Measurements from ENCODE around the gene FRMD4A. TPM values are rescaled to one million over a fixed set of nuclear protein-coding genes. Genes with fewer than 3 reads are reported as not detected.
"Not testable (repeated sequence)": the region's sequence is repeated elsewhere in the genome, so short reads cannot be mapped to it uniquely, and the experiment has no call there.

Gene FRMD4A
- total RNA-seq, 2 experiments from 2014 or later = 0.17 TPM; not detected in 1

DNA sequence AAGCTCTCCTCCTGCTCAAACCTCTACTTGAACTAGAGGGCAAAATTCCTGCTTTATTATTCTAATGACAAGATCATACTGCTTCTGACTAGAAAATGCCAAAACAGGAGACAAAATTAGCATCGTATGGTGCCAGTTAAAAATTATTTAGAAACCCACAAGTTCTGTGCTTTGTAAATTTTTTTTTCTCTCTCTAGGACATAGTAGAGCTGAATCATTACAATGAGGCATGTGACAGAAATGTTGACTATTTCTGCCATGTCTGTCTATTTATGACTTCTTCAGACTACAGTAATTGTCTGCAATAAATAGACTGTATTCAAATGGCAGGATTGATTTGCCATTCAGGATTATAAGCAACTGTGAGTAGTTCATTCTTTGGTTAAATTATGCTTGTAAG lies 408.1 kb downstream of the FRMD4A start:
- H3K27ac ChIP-seq (ENCODE audit: low read depth, low read length, poor library complexity, severe bottlenecking) = no peak overlapping the region
- H3K9me3 ChIP-seq (ENCODE audit: low read length) = no peaks in the 10 kb centered on the region
- BruUV-seq (replicated peaks) = no TSS peak
- no peaks in the 10 kb centered on the region for H4K20me1 ChIP-seq (ENCODE audit: insufficient read depth, low read length)
- H3K36me3 ChIP-seq (ENCODE audit: insufficient read depth, low read length) = no peaks in the 10 kb centered on the region
- ChIA-PET CTCF (ENCODE audit: unreplicated experiment) (no interaction called here), POLR2A (no interaction called here)
- peaks cover 5% of the 10 kb centered on the region for H3K4me1 ChIP-seq (ENCODE audit: insufficient read depth, low read length, poor library complexity, severe bottlenecking)
- intact Hi-C loops (cut with micrococcal nuclease; ENCODE audit: unreplicated experiment) = no loop called here
- TF ChIP-seq, protein P1, sequence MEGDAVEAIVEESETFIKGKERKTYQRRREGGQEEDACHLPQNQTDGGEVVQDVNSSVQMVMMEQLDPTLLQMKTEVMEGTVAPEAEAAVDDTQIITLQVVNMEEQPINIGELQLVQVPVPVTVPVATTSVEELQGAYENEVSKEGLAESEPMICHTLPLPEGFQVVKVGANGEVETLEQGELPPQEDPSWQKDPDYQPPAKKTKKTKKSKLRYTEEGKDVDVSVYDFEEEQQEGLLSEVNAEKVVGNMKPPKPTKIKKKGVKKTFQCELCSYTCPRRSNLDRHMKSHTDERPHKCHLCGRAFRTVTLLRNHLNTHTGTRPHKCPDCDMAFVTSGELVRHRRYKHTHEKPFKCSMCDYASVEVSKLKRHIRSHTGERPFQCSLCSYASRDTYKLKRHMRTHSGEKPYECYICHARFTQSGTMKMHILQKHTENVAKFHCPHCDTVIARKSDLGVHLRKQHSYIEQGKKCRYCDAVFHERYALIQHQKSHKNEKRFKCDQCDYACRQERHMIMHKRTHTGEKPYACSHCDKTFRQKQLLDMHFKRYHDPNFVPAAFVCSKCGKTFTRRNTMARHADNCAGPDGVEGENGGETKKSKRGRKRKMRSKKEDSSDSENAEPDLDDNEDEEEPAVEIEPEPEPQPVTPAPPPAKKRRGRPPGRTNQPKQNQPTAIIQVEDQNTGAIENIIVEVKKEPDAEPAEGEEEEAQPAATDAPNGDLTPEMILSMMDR (conservative IDR thresholded peaks at IDR 0.05; ENCODE audit: low read length) = no peak
- no peak for TF ChIP-seq EZH2phosphoT487 (IDR thresholded peaks at IDR 0.05; ENCODE audit: borderline replicate concordance, low read depth, low read length)
- H3K4me2 ChIP-seq (ENCODE audit: low read length) = no peak overlapping the region
- no peaks in the 10 kb centered on the region for H3K79me2 ChIP-seq (ENCODE audit: insufficient read depth, low read depth, low read length)
- DNase-seq (ENCODE audit: low spot score) = no peak
- no peak overlapping the region for H3K4me3 ChIP-seq (ENCODE audit: low read depth, low read length, poor library complexity, severe bottlenecking)
- no peaks in the 10 kb centered on the region for H3K9me2 ChIP-seq (ENCODE audit: insufficient read depth, low read length)
- H2AFZ ChIP-seq (ENCODE audit: low read length) = no peak overlapping the region

DNA sequence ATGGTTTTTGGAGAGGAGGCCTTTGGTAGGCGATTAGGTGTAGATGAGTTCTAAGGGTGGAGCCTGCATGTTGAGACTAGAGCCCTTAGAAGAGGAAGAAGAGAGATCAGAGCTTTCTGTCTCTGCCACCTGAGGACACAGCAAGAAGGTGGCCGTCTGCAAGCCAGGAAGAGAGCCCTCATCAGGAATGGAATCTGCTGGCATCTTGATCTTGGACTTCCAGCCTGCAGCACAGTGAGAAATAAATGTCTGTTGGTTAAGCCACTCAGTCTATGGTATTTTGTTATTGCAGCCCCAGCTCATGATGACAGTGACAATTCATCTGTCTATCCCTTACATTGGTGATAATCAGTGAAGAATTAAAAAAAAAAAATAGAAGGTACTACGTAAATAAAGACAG lies 408.8 kb downstream of the FRMD4A start:
- H3K9me3 ChIP-seq (ENCODE audit: low read length) = no peaks in the 10 kb centered on the region
- DNase-seq (ENCODE audit: low spot score) = no peak
- no peaks in the 10 kb centered on the region for H3K79me2 ChIP-seq (ENCODE audit: insufficient read depth, low read depth, low read length)
- peaks cover 5% of the 10 kb centered on the region for H3K4me1 ChIP-seq (ENCODE audit: insufficient read depth, low read length, poor library complexity, severe bottlenecking)
- ChIA-PET POLR2A (interaction anchor here (0.5 kb wide), 1 partner anchor 38 kb away, joined by 3 read pairs; no protein-coding TSS in a partner anchor), CTCF (ENCODE audit: unreplicated experiment) (no interaction called here)
- H3K9me2 ChIP-seq (ENCODE audit: insufficient read depth, low read length) = no peaks in the 10 kb centered on the region
- H3K4me2 ChIP-seq (ENCODE audit: low read length) = no peak overlapping the region
- no peak for TF ChIP-seq EZH2phosphoT487 (IDR thresholded peaks at IDR 0.05; ENCODE audit: borderline replicate concordance, low read depth, low read length)
- TF ChIP-seq, protein P1 (conservative IDR thresholded peaks at IDR 0.05; ENCODE audit: low read length) = no peak
- no peak overlapping the region for H3K4me3 ChIP-seq (ENCODE audit: low read depth, low read length, poor library complexity, severe bottlenecking)
- no peak overlapping the region for H2AFZ ChIP-seq (ENCODE audit: low read length)
- no TSS peak for BruUV-seq (replicated peaks)
- no peaks in the 10 kb centered on the region for H3K36me3 ChIP-seq (ENCODE audit: insufficient read depth, low read length)
- H4K20me1 ChIP-seq (ENCODE audit: insufficient read depth, low read length) = no peaks in the 10 kb centered on the region
- intact Hi-C loops (cut with micrococcal nuclease; ENCODE audit: unreplicated experiment) = no loop called here
- no peak overlapping the region for H3K27ac ChIP-seq (ENCODE audit: low read depth, low read length, poor library complexity, severe bottlenecking)

DNA sequence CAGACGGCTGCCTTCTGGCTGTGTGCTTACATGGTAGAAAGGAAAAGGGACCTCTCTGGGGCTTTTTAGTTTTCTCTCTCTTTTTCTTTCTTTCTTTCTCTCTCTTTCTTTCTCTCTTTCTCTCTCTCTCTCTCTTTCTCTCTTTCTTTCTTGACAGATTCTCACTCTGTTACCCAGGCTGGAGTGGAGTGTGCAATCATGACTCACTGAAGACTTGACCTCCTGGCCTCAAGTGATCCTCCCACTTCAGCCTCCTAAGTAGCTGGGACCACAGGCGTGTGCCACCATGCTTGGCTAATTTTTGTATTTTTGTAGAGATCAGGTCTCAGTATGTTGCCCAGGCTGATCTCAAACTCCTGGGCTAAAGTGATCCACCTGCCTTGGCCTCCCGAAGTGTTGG lies 409.6 kb downstream of the FRMD4A start:
- BruUV-seq (replicated peaks); H3K4me2 ChIP-seq (ENCODE audit: low read length); H3K79me2 ChIP-seq (ENCODE audit: insufficient read depth, low read depth, low read length); DNase-seq (ENCODE audit: low spot score); H3K27ac ChIP-seq (ENCODE audit: low read depth, low read length, poor library complexity, severe bottlenecking); H3K9me3 ChIP-seq (ENCODE audit: low read length); H4K20me1 ChIP-seq (ENCODE audit: insufficient read depth, low read length); H3K36me3 ChIP-seq (ENCODE audit: insufficient read depth, low read length); H3K4me3 ChIP-seq (ENCODE audit: low read depth, low read length, poor library complexity, severe bottlenecking); POLR2A ChIA-PET; H3K9me2 ChIP-seq (ENCODE audit: insufficient read depth, low read length); H2AFZ ChIP-seq (ENCODE audit: low read length); H3K4me1 ChIP-seq (ENCODE audit: insufficient read depth, low read length, poor library complexity, severe bottlenecking); CTCF ChIA-PET (ENCODE audit: unreplicated experiment); intact Hi-C loops (cut with micrococcal nuclease; ENCODE audit: unreplicated experiment): not testable (repeated sequence)
